Peyer's patch (tissue), 4 donors: ENCODE measurements around the gene PLLP. TPM values are rescaled to one million over a fixed set of nuclear protein-coding genes. Genes with fewer than 3 reads are reported as not detected.

Source experiments
- DNase-seq, 3 donors: peaks; one replicate each; pipeline ENCODE4 v3.0.0-alpha.2; 2017 to 2019
- H3K27ac ChIP-seq, 4 donors: fragments of 200-600 bp; sonication (generic); one replicate each; pipeline ENCODE4 v1.5.1; 2016 to 2019
- H3K27me3 ChIP-seq, 2 donors: fragments of 200-600 bp; sonication (generic); one replicate each; pipeline ENCODE4 v1.5.1; 2019
- H3K36me3 ChIP-seq, 3 donors: fragments of 200-600 bp; sonication (generic); one replicate each; pipeline ENCODE4 v1.5.1; 2016 to 2019
- H3K4me1 ChIP-seq, 4 donors: fragments of 200-600 bp; sonication (generic); one replicate each; pipeline ENCODE4 v1.5.1; 2016 to 2019
- H3K4me3 ChIP-seq, 4 donors: fragments of 200-600 bp; sonication (generic); 1 replicate in 3 of 4; 2 replicates in 1 of 4; pipeline ENCODE4 v1.5.1; 2016 to 2019; ENCODE audit warnings: mild to moderate bottlenecking in 1 of 4
- H3K9me3 ChIP-seq, 4 donors: fragments of 200-600 bp; sonication (generic); one replicate each; pipeline ENCODE4 v1.5.1; 2016 to 2019; ENCODE audit warnings: mild to moderate bottlenecking in 1 of 4
- POLR2A ChIP-seq, 2 donors: fragments of 450-650 bp; IDR thresholded peaks; one replicate each; pipeline ENCODE4 v1.5.1; 2017; ENCODE audit warnings: antibody characterized with exemption in 2 of 2, mild to moderate bottlenecking in 2 of 2, moderate library complexity in 2 of 2
- total RNA-seq, 4 donors: library from RNA; depleted of rRNA; stranded (reverse); fragments of >200 nt; gene quantifications; one replicate each; pipeline ENCODE4 v1.1.0, GENCODE V29; 2016
- TF ChIP-seq, protein P1 (sequence below), 6 experiments: fragments of 450-650 bp in 4 of 6; fragments of 200-600 bp in 2 of 6; sonication (generic) in 1 of 6; IDR thresholded peaks; one replicate each; pipeline ENCODE4 v1.5.1; 2017 to 2019; ENCODE audit warnings: antibody characterized with exemption in 6 of 6, mild to moderate bottlenecking in 3 of 6, moderate library complexity in 1 of 6

Gene PLLP
- total RNA-seq, 4 donors from 2014 or later, result 1.7 to 152 (median 126) TPM

DNA sequence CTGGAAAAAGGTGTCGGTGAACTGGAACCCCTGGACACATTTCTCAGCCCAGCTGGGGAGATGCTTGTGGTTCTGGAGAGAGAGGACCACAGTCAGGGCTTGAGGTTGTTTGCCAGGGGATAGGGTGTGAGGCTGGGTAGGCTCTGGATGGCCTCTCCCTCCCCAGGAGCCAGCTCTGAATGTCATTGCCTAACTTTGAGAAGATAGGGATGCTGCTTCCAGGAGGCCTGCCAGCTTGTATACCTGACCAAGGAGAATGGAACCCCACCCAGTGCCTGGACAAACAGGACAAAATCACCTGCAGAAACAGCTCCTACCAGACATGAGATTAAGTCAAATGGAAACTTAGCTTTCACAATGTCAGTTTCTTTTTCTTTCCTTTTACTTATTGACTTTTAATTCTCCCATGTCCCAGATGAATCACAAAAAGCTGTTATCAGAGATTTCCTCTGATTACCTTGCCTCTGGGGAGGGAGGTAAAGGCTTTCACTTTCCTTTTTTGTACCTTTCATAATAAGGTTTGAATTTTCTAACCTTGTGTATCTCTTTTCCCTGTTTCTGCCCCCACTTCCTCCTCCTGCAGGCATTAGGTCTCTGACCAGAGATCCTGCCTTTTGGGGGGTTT is 29.8 kb upstream of the PLLP start:
- H3K27ac ChIP-seq, result no peak overlapping the region
- H3K4me3 ChIP-seq, result no peak overlapping the region
- H3K27me3 ChIP-seq, result no peaks in the 10 kb centered on the region
- TF ChIP-seq POLR2A (IDR thresholded peaks at IDR 0.05), result no peak
- TF ChIP-seq, protein P1, sequence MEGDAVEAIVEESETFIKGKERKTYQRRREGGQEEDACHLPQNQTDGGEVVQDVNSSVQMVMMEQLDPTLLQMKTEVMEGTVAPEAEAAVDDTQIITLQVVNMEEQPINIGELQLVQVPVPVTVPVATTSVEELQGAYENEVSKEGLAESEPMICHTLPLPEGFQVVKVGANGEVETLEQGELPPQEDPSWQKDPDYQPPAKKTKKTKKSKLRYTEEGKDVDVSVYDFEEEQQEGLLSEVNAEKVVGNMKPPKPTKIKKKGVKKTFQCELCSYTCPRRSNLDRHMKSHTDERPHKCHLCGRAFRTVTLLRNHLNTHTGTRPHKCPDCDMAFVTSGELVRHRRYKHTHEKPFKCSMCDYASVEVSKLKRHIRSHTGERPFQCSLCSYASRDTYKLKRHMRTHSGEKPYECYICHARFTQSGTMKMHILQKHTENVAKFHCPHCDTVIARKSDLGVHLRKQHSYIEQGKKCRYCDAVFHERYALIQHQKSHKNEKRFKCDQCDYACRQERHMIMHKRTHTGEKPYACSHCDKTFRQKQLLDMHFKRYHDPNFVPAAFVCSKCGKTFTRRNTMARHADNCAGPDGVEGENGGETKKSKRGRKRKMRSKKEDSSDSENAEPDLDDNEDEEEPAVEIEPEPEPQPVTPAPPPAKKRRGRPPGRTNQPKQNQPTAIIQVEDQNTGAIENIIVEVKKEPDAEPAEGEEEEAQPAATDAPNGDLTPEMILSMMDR (IDR thresholded peaks at IDR 0.05), result no peak
- H3K4me1 ChIP-seq, result peaks cover 0 to 17% (median 0%) of the 10 kb centered on the region in 4 donors
- no peaks in the 10 kb centered on the region for H3K9me3 ChIP-seq
- no peaks in the 10 kb centered on the region for H3K36me3 ChIP-seq
- no peak for DNase-seq

DNA sequence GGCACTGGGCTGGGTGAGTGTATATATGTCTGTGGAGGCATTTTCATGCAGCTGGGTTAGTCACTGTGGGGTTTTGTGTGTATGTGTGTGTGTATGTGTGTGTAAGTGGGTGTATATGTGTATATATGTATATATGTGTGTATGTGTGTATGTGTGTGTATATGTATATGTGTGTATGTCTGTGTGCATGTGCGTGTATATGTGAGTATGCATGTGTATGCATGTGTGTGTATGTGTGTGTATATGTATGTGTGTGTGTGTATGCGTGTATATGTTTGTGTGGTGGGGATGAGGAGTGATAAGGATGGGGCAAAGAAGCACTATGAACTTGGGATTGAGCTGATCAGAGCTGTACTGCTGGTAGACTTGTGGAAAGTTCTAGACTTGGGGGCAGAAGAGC is 29.0 kb upstream of the PLLP start:
- TF ChIP-seq, protein P1 (IDR thresholded peaks at IDR 0.05), result no peak
- no peak for TF ChIP-seq POLR2A (IDR thresholded peaks at IDR 0.05)
- Histone ChIP-seq H3K4me3 (no peak overlapping the region), H3K27me3 (no peaks in the 10 kb centered on the region), H3K9me3 (no peaks in the 10 kb centered on the region), H3K4me1 (peaks cover 0 to 17% (median 0%) of the 10 kb centered on the region in 4 donors), H3K27ac (no peak overlapping the region), H3K36me3 (no peaks in the 10 kb centered on the region)
- no peak for DNase-seq

GRCh38 chr16:57310801-57311200 is 26.3 kb upstream of the PLLP start:
- Histone ChIP-seq H3K27me3 (no peaks in the 10 kb centered on the region), H3K4me1 (peaks cover 0 to 11% (median 0%) of the 10 kb centered on the region in 4 donors), H3K4me3 (no peak overlapping the region), H3K36me3 (no peaks in the 10 kb centered on the region), H3K9me3 (no peaks in the 10 kb centered on the region), H3K27ac (no peak overlapping the region)
- TF ChIP-seq, protein P1 (IDR thresholded peaks at IDR 0.05), result no peak
- no peak for TF ChIP-seq POLR2A (IDR thresholded peaks at IDR 0.05)
- DNase-seq, result no peak

GRCh38 chr16:57308041-57308440 is 23.6 kb upstream of the PLLP start:
- DNase-seq, result peak in 1 of 3 donors; percentile 8
- H3K27ac ChIP-seq, result no peak overlapping the region
- H3K27me3 ChIP-seq, result no peaks in the 10 kb centered on the region
- no peak overlapping the region for H3K4me3 ChIP-seq
- H3K36me3 ChIP-seq, result no peaks in the 10 kb centered on the region
- TF ChIP-seq, protein P1 (IDR thresholded peaks at IDR 0.05), result no peak
- TF ChIP-seq POLR2A (IDR thresholded peaks at IDR 0.05), result no peak
- no peaks in the 10 kb centered on the region for H3K9me3 ChIP-seq
- peaks cover 0 to 10% (median 3%) of the 10 kb centered on the region in 4 donors for H3K4me1 ChIP-seq

- H3K27me3 ChIP-seq, result no peaks in the 10 kb centered on the region
- DNase-seq, result peak in 1 of 3 donors; percentile 3
- H3K9me3 ChIP-seq, result no peaks in the 10 kb centered on the region
- no peak overlapping the region for H3K4me3 ChIP-seq
- H3K27ac ChIP-seq, result no peak overlapping the region
- H3K36me3 ChIP-seq, result no peaks in the 10 kb centered on the region
- peaks cover 0 to 10% (median 3%) of the 10 kb centered on the region in 4 donors for H3K4me1 ChIP-seq
- no peak for TF ChIP-seq POLR2A (IDR thresholded peaks at IDR 0.05)
- TF ChIP-seq, protein P1 (IDR thresholded peaks at IDR 0.05), result no peak
Observed at GRCh38 chr16:57307365-57307764, 22.9 kb upstream of the PLLP start.
